BE2C (cell line): ENCODE results near the gene C10orf120.
A peak's percentile ranks its signal among the peaks of the same experiment; 100 is the strongest.

Experiments
- DNase-seq: peaks from one replicate; pipeline ENCODE4 v3.0.0-alpha.2; 2020
- H3K27me3 ChIP-seq: fragments of 250-450 bp; sonication (Bioruptor Pico); 2 replicates; pipeline ENCODE4 v1.5.1; 2020; ENCODE audit warnings: mild to moderate bottlenecking
- H3K36me3 ChIP-seq: fragments of 250-450 bp; sonication (Bioruptor Pico); 2 replicates; pipeline ENCODE4 v1.5.1; 2020; ENCODE audit warnings: mild to moderate bottlenecking
- H3K4me1 ChIP-seq: fragments of 250-450 bp; sonication (Bioruptor Pico); 2 replicates; pipeline ENCODE4 v1.5.1; 2020
- H3K4me3 ChIP-seq: 2 replicates; pipeline ENCODE4 v1.5.1; 2011; ENCODE audit warnings: low read depth, low read length
- H3K9me3 ChIP-seq: fragments of 250-450 bp; sonication (Bioruptor Pico); 2 replicates; pipeline ENCODE4 v1.5.1; 2020
- CTCF ChIP-seq: IDR thresholded peaks from 2 replicates; pipeline ENCODE4 v1.5.1; 2012; ENCODE audit warnings: mild to moderate bottlenecking, low read depth, low read length

C10orf120 gene

GRCh38 chr10:122709971-122710370 is 10.3 kb upstream of the C10orf120 start:
- no peaks in the 10 kb centered on the region for H3K36me3 ChIP-seq
- H3K27me3 ChIP-seq = no peaks in the 10 kb centered on the region; the same call in 1 of the 2 replicates
- no peak for DNase-seq
- H3K9me3 ChIP-seq = no peaks in the 10 kb centered on the region
- H3K4me1 ChIP-seq = no peaks in the 10 kb centered on the region
- TF ChIP-seq CTCF = no peak
- no peak overlapping the region for H3K4me3 ChIP-seq

- Histone ChIP-seq H3K9me3 (no peaks in the 10 kb centered on the region), H3K4me1 (no peaks in the 10 kb centered on the region), H3K36me3 (no peaks in the 10 kb centered on the region), H3K27me3 (no peaks in the 10 kb centered on the region), H3K4me3 (no peak overlapping the region)
- TF ChIP-seq CTCF = no peak
- no peak for DNase-seq
Observed at GRCh38 chr10:122707535-122707934, 7.9 kb upstream of the C10orf120 start.

GRCh38 chr10:122706947-122707346 is 7.3 kb upstream of the C10orf120 start:
- no peak for DNase-seq
- Histone ChIP-seq H3K4me3 (no peak overlapping the region), H3K36me3 (no peaks in the 10 kb centered on the region), H3K9me3 (no peaks in the 10 kb centered on the region), H3K4me1 (no peaks in the 10 kb centered on the region), H3K27me3 (no peaks in the 10 kb centered on the region)
- TF ChIP-seq CTCF = no peak

- H3K4me1 ChIP-seq = no peaks in the 10 kb centered on the region
- TF ChIP-seq CTCF = no peak
- no peak overlapping the region for H3K4me3 ChIP-seq
- no peaks in the 10 kb centered on the region for H3K9me3 ChIP-seq
- H3K27me3 ChIP-seq = no peaks in the 10 kb centered on the region
- no peak for DNase-seq
- H3K36me3 ChIP-seq = no peaks in the 10 kb centered on the region
Observed at GRCh38 chr10:122706467-122706866, 6.8 kb upstream of the C10orf120 start.

GRCh38 chr10:122703483-122704448 is 4.1 kb upstream of the C10orf120 start:
- Histone ChIP-seq H3K4me1 (no peaks in the 10 kb centered on the region), H3K4me3 (no peak overlapping the region), H3K9me3 (no peaks in the 10 kb centered on the region), H3K27me3 (no peaks in the 10 kb centered on the region), H3K36me3 (no peaks in the 10 kb centered on the region)
- peak; percentile 69 for DNase-seq
- peak; percentile 92 for TF ChIP-seq CTCF

GRCh38 chr10:122702275-122702674 is 2.6 kb upstream of the C10orf120 start:
- no peaks in the 10 kb centered on the region for H3K9me3 ChIP-seq
- H3K4me1 ChIP-seq = no peaks in the 10 kb centered on the region
- DNase-seq = no peak
- H3K4me3 ChIP-seq = no peak overlapping the region
- TF ChIP-seq CTCF = no peak
- H3K27me3 ChIP-seq = no peaks in the 10 kb centered on the region
- H3K36me3 ChIP-seq = no peaks in the 10 kb centered on the region
